GM18951 (cell line): ENCODE measurements around the gene MRE11.

ENCODE experiments used
- POLR2A ChIP-seq: IDR thresholded peaks from 4 replicates; pipeline ENCODE4 v1.6.1; 2011; ENCODE audit warnings: mild to moderate bottlenecking; ENCODE audit not compliant: insufficient read length, insufficient read depth; ENCODE audit errors: extremely low read depth
- in situ Hi-C: fragments of 300-500 bp; cut with MboI; formaldehyde crosslinking; loops from one replicate; pipeline ENCODE4 v1.12.0; 2022; ENCODE audit warnings: low sequenced_read_pairs, mixed read lengths, inconsistent platforms; ENCODE audit not compliant: unreplicated experiment

Gene MRE11

GRCh38 chr11:94445641-94446040 is 48.0 kb downstream of the MRE11 start:
- in situ Hi-C loops: no loop called here
- TF ChIP-seq POLR2A: no peak

GRCh38 chr11:94433049-94433448 is 60.6 kb downstream of the MRE11 start:
- in situ Hi-C loops: no loop called here
- TF ChIP-seq POLR2A: no peak

GRCh38 chr11:94424662-94425061 is 69.0 kb downstream of the MRE11 start:
- no peak for TF ChIP-seq POLR2A
- in situ Hi-C loops: no loop called here

GRCh38 chr11:94424011-94424410 is 69.6 kb downstream of the MRE11 start:
- TF ChIP-seq POLR2A: no peak
- in situ Hi-C loops: no loop called here

GRCh38 chr11:94423507-94423906 is 70.1 kb downstream of the MRE11 start:
- no peak for TF ChIP-seq POLR2A
- in situ Hi-C loops: no loop called here

GRCh38 chr11:94418123-94418765 is 75.4 kb downstream of the MRE11 start:
- in situ Hi-C loops: no loop called here
- no peak for TF ChIP-seq POLR2A

- TF ChIP-seq POLR2A: no peak
- in situ Hi-C loops: no loop called here
Observed at GRCh38 chr11:94417386-94417987, 76.2 kb downstream of the MRE11 start.

- TF ChIP-seq POLR2A: no peak
- in situ Hi-C loops: no loop called here
Observed at GRCh38 chr11:94405062-94405833, 88.4 kb downstream of the MRE11 start.

- no peak for TF ChIP-seq POLR2A
- in situ Hi-C loops: no loop called here
Observed at GRCh38 chr11:94402355-94402754, 91.3 kb downstream of the MRE11 start.

GRCh38 chr11:94401773-94402265 is 91.8 kb downstream of the MRE11 start:
- TF ChIP-seq POLR2A: no peak
- in situ Hi-C loops: no loop called here

- TF ChIP-seq POLR2A: no peak
- in situ Hi-C loops: no loop called here
Observed at GRCh38 chr11:94400839-94401772, 92.5 kb downstream of the MRE11 start, which contains the start of gene GPR83. Gene GPR83 (minus strand): TSS chr11:94401419. CDS start chr11:94401247, 172 bp downstream.

- TF ChIP-seq POLR2A: no peak
- in situ Hi-C loops: no loop called here
Observed at GRCh38 chr11:94400457-94400838, 93.2 kb downstream of the MRE11 start.

GRCh38 chr11:94400050-94400449 is 93.6 kb downstream of the MRE11 start:
- in situ Hi-C loops: no loop called here

More at GRCh38 chr11:94400050-94400449, 93.6 kb downstream of the MRE11 start:
- TF ChIP-seq POLR2A: no peak
